ENCODE results near the gene FOXB2.

GRCh38 chr9:77040340-77040739 lies 20.9 kb downstream of the FOXB2 start:
- TF ChIP-seq CTCF (conservative IDR thresholded peaks at IDR 0.05; ENCODE audit: low read length) (no peak), EZH2phosphoT487 (IDR thresholded peaks at IDR 0.05; ENCODE audit: borderline replicate concordance, low read depth, low read length) (no peak)
